Caco-2 (cell line): ENCODE results near the gene PAK1. TPM values are rescaled to one million over a fixed set of nuclear protein-coding genes. Genes with fewer than 3 reads are reported as not detected.

Experiments used
- BruUV-seq: library from RNA; stranded (reverse); fragments of 400-500 nt; replicated peaks from 2 replicates; lab custom pipeline; 2021; lab: Mats Ljungman, UMichigan
- CTCF ChIA-PET: fragments of 300-600 bp; sonication (Branson Sonifier 250); formaldehyde crosslinking; loops from one replicate; lab custom pipeline; 2022; ENCODE audit warnings: antibody characterized with exemption; lab: Charles Lee
- POLR2A ChIA-PET: fragments of 300-600 bp; sonication (Branson Sonifier 250); formaldehyde crosslinking; loops from one replicate; lab custom pipeline; 2022; ENCODE audit warnings: antibody characterized with exemption; lab: Charles Lee
- DNase-seq, 2 experiments: peaks; one replicate each; pipeline versions ENCODE4 v3.0.0 to v3.0.0-alpha.2; 2020 to 2022
- H3K27me3 ChIP-seq: replicated peaks from 2 replicates; pipeline ENCODE4 v1.6.0; 2011; ENCODE audit warnings: low read length; ENCODE audit not compliant: control insufficient read depth, insufficient read depth
- H3K36me3 ChIP-seq: 2 replicates; pipeline ENCODE4 v1.5.1; 2011; ENCODE audit warnings: low read length; ENCODE audit not compliant: control insufficient read depth, insufficient read depth
- H3K4me1 ChIP-seq: fragments of 250-450 bp; sonication (Bioruptor Pico); 2 replicates; pipeline ENCODE4 v1.5.1; 2020; ENCODE audit warnings: mild to moderate bottlenecking
- H3K4me3 ChIP-seq: 2 replicates; pipeline ENCODE4 v1.5.1; 2011; ENCODE audit warnings: low read depth, mild to moderate bottlenecking, control low read depth, low read length
- H3K9me3 ChIP-seq: fragments of 250-450 bp; sonication (Bioruptor Pico); 2 replicates; pipeline ENCODE4 v1.5.1; 2020; ENCODE audit warnings: mild to moderate bottlenecking, moderate library complexity
- H3K27ac Mint-ChIP-seq: one replicate; pipeline ENCODE4 v1.8.0; 2022; ENCODE audit warnings: mixed read lengths; ENCODE audit not compliant: unreplicated experiment
- H3K27me3 Mint-ChIP-seq: one replicate; pipeline ENCODE4 v1.8.0; 2022; ENCODE audit warnings: mixed read lengths; ENCODE audit not compliant: insufficient read depth, unreplicated experiment
- H3K36me3 Mint-ChIP-seq: one replicate; pipeline ENCODE4 v1.8.0; 2022; ENCODE audit warnings: mild to moderate bottlenecking, mixed read lengths; ENCODE audit not compliant: insufficient read depth, unreplicated experiment
- H3K4me1 Mint-ChIP-seq: one replicate; pipeline ENCODE4 v1.8.0; 2022; ENCODE audit warnings: low read depth, mixed read lengths; ENCODE audit not compliant: unreplicated experiment
- H3K4me3 Mint-ChIP-seq: one replicate; pipeline ENCODE4 v1.8.0; 2022; ENCODE audit warnings: mild to moderate bottlenecking, moderate library complexity, mixed read lengths; ENCODE audit not compliant: unreplicated experiment
- H3K9me3 Mint-ChIP-seq: one replicate; pipeline ENCODE4 v1.8.0; 2022; ENCODE audit warnings: mixed read lengths; ENCODE audit not compliant: unreplicated experiment
- CTCF ChIP-seq, 2 experiments: fragments of 200-600 bp in 1 of 2; IDR thresholded peaks; 1 replicate in 1 of 2; 2 replicates in 1 of 2; pipeline versions ENCODE4 v1.5.1 to v1.8.0; 2011 to 2022; ENCODE audit warnings: antibody characterized with exemption in 1 of 2, control low read depth in 1 of 2, inconsistent platforms in 1 of 2, low read depth in 1 of 2, low read length in 1 of 2, mild to moderate bottlenecking in 1 of 2, moderate library complexity in 1 of 2; ENCODE audit not compliant: insufficient read depth in 1 of 2, severe bottlenecking in 1 of 2, unreplicated experiment in 1 of 2
- intact Hi-C: fragments of 100-400 bp; cut with micrococcal nuclease; formaldehyde crosslinking; loops from one replicate; pipeline ENCODE4 v1.10.0; 2022; ENCODE audit not compliant: unreplicated experiment
- total RNA-seq: library from RNA; stranded (reverse); gene quantifications from 2 replicates; pipeline ENCODE4 v1.2.3, GENCODE V29; 2022

The PAK1 gene
- total RNA-seq, 1 experiment from 2014 or later, result 81.1 TPM

DNA sequence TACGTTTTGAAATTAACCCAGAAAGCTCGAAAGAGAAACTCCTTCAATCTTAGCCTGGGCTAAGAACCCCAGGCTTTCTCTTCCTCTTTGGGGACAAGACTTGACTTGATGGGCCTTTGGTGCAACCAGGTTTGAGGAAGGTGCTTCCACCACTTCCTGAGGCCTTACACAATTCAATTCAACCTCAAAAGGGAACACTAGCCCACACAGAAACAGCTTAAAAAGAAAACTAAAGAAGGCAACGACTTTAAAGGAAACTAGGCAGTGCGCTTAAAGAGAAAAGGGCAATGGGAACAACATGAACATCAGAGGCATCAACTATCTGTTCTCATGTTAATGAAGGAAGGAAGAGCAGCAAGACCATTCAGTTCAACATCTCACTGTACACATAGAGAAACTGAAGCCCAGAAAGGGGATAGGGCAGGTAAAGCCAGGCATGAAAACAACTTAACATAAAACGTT lies 24.8 kb downstream of the PAK1 start:
- BruUV-seq, result no TSS peak
- intact Hi-C loops, result no loop called here
- Mint-ChIP-seq H3K4me1 (peaks cover 38% of the 10 kb centered on the region), H3K27me3 (no peaks in the 10 kb centered on the region), H3K27ac (no peak overlapping the region), H3K4me3 (no peak overlapping the region), H3K9me3 (no peaks in the 10 kb centered on the region), H3K36me3 (peaks cover 18% of the 10 kb centered on the region)
- ChIA-PET CTCF (interaction anchor here (0.5 to 0.6 kb wide), 3 partner anchors 17 to 412 kb away, joined by 3 to 4 read pairs (median 3); no protein-coding TSS in a partner anchor), POLR2A (no interaction called here)
- Histone ChIP-seq H3K36me3 (no peaks in the 10 kb centered on the region), H3K27me3 (no peaks in the 10 kb centered on the region), H3K9me3 (no peaks in the 10 kb centered on the region), H3K4me3 (no peak overlapping the region), H3K4me1 (peaks cover 19% of the 10 kb centered on the region)
- DNase-seq, result no peak
- no peak for TF ChIP-seq CTCF (IDR thresholded peaks at IDR 0.05; ENCODE audit: insufficient read depth in 1 of 2, low read depth in 1 of 2, low read length in 1 of 2, severe bottlenecking in 1 of 2, unreplicated experiment in 1 of 2)

GRCh38 chr11:77448269-77448668 lies 25.6 kb downstream of the PAK1 start:
- H3K9me3 Mint-ChIP-seq, result no peaks in the 10 kb centered on the region
- TF ChIP-seq CTCF (IDR thresholded peaks at IDR 0.05; ENCODE audit: insufficient read depth in 1 of 2, low read depth in 1 of 2, low read length in 1 of 2, severe bottlenecking in 1 of 2, unreplicated experiment in 1 of 2), result no peak
- Histone ChIP-seq H3K27me3 (no peaks in the 10 kb centered on the region), H3K9me3 (no peaks in the 10 kb centered on the region), H3K4me1 (peaks cover 19% of the 10 kb centered on the region), H3K4me3 (no peak overlapping the region), H3K36me3 (no peaks in the 10 kb centered on the region)
- no peak for DNase-seq
- H3K36me3 Mint-ChIP-seq, result peaks cover 18% of the 10 kb centered on the region
- H3K27me3 Mint-ChIP-seq, result no peaks in the 10 kb centered on the region
- ChIA-PET POLR2A (no interaction called here), CTCF (no interaction called here)
- H3K4me1 Mint-ChIP-seq, result peaks cover 37% of the 10 kb centered on the region
- intact Hi-C loops, result no loop called here
- H3K4me3 Mint-ChIP-seq, result no peak overlapping the region
- no peak overlapping the region for H3K27ac Mint-ChIP-seq
- BruUV-seq, result no TSS peak

- Histone ChIP-seq H3K36me3 (no peaks in the 10 kb centered on the region), H3K9me3 (no peaks in the 10 kb centered on the region), H3K4me1 (peaks cover 19% of the 10 kb centered on the region), H3K27me3 (no peaks in the 10 kb centered on the region), H3K4me3 (no peak overlapping the region)
- ChIA-PET CTCF (interaction anchor here (0.5 to 1.1 kb wide), 5 partner anchors 15 to 400 kb away, joined by 3 to 6 read pairs (median 3); no protein-coding TSS in a partner anchor), POLR2A (no interaction called here)
- Mint-ChIP-seq H3K27me3 (no peaks in the 10 kb centered on the region), H3K36me3 (peaks cover 8% of the 10 kb centered on the region), H3K4me3 (no peak overlapping the region), H3K9me3 (no peaks in the 10 kb centered on the region), H3K27ac (no peak overlapping the region), H3K4me1 (peaks cover 37% of the 10 kb centered on the region)
- TF ChIP-seq CTCF (IDR thresholded peaks at IDR 0.05; ENCODE audit: insufficient read depth in 1 of 2, low read depth in 1 of 2, low read length in 1 of 2, severe bottlenecking in 1 of 2, unreplicated experiment in 1 of 2), result no peak
- intact Hi-C loops, result no loop called here
- DNase-seq, result no peak
- BruUV-seq, result no TSS peak
These were observed 26.8 kb downstream of the PAK1 start for GRCh38 chr11:77446911-77447629.
